ENCODE data around the gene MARCHF2.

MARCHF2 gene

DNA sequence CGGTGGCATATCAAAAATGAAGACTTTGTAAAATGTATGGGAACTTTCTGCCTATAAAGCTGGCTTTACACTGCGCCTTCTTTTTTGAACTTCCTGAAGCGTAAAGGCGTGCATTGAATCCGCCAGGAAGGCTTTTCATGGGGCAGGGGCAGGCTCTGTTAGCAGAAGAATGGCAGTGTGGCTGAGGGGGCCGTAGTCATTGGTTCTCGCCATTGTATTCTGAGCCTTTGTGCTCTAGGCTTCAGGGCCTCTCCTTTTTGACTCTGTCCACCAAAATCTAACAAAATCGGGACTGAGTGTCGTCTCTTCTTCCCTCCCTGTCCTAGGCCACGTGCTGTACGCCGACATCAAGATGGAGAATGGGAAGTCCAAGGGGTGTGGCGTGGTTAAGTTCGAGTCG, 75.3 kb downstream of the MARCHF2 start:
- Histone ChIP-seq H3K36me3 (ENCODE audit: low read length) (peaks cover 1% of the 10 kb centered on the region; the same call in 1 of the 2 replicates), H3K4me3 (ENCODE audit: insufficient read depth, low read length, poor library complexity, severe bottlenecking) (no peak overlapping the region)

More for the DNA sequence above, 75.3 kb downstream of the MARCHF2 start:
- Histone ChIP-seq H3K27ac (ENCODE audit: low read depth, low read length) (no peak overlapping the region), H4K20me1 (ENCODE audit: low read depth, low read length) (no peaks in the 10 kb centered on the region; the same call in 1 of the 2 replicates), H3K4me2 (ENCODE audit: low read depth, low read length, poor library complexity, severe bottlenecking) (no peak overlapping the region), H3K9me3 (ENCODE audit: insufficient read depth, low read length) (no peaks in the 10 kb centered on the region), H3K9ac (ENCODE audit: low read length) (no peak overlapping the region), H3K27me3 (ENCODE audit: low read length) (no peaks in the 10 kb centered on the region), H3K79me2 (ENCODE audit: insufficient read depth, low read length) (no peaks in the 10 kb centered on the region; the same call in 1 of the 2 replicates), H3K9me2 (replicated peaks; ENCODE audit: insufficient read depth, low read length) (no peaks in the 10 kb centered on the region), H2AFZ (ENCODE audit: low read depth, low read length, severe bottlenecking) (no peak overlapping the region), H3F3A (ENCODE audit: insufficient read depth) (no peaks in the 10 kb centered on the region)
- TF ChIP-seq, protein P1, sequence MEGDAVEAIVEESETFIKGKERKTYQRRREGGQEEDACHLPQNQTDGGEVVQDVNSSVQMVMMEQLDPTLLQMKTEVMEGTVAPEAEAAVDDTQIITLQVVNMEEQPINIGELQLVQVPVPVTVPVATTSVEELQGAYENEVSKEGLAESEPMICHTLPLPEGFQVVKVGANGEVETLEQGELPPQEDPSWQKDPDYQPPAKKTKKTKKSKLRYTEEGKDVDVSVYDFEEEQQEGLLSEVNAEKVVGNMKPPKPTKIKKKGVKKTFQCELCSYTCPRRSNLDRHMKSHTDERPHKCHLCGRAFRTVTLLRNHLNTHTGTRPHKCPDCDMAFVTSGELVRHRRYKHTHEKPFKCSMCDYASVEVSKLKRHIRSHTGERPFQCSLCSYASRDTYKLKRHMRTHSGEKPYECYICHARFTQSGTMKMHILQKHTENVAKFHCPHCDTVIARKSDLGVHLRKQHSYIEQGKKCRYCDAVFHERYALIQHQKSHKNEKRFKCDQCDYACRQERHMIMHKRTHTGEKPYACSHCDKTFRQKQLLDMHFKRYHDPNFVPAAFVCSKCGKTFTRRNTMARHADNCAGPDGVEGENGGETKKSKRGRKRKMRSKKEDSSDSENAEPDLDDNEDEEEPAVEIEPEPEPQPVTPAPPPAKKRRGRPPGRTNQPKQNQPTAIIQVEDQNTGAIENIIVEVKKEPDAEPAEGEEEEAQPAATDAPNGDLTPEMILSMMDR (IDR thresholded peaks at IDR 0.05; ENCODE audit: insufficient read depth, low read length, poor library complexity, severe bottlenecking): no peak
- TF ChIP-seq EZH2phosphoT487 (conservative IDR thresholded peaks at IDR 0.05; ENCODE audit: low read length): no peak
